ENCODE measurements around the gene GRM7. TPM values are rescaled to one million over a fixed set of nuclear protein-coding genes. Genes with fewer than 3 reads are reported as not detected.

The GRM7 gene
- total RNA-seq, 4 donors from 2014 or later: 0.09 TPM; not detected in 3

DNA sequence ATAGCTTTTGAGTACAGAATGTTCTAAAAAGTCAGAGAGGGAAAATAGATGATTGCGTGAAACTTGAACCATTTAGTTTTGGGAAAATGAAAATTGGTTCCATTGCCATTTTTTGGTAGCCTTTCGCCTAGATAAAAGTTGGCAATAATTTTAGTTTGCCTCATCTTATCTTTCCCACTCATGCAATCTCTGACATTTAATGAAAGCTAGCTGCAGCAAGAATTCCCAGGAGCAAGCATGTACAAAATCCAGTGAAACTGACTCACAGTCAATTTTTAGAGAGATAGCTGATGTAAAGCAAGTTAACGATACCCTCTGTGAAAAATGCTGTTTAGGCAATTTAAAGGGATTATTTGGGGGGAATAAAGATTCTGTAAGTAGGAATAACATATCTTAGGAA lies 797.4 kb downstream of the GRM7 start:
- WGBS, 2 donors: 65 to 70% methylated on average over 3 of the region's 3 CpGs
- DNase-seq: no peak
- intact Hi-C loops (cut with DNase I): no loop called here
- Histone ChIP-seq H3K9me3 (no peaks in the 10 kb centered on the region), H3K36me3 (no peaks in the 10 kb centered on the region), H3K4me3 (no peak overlapping the region), H3K4me1 (no peaks in the 10 kb centered on the region), H3K27me3 (no peaks in the 10 kb centered on the region), H3K27ac (no peak overlapping the region)
- TF ChIP-seq POLR2A (IDR thresholded peaks at IDR 0.05): no peak
- TF ChIP-seq, protein P1, sequence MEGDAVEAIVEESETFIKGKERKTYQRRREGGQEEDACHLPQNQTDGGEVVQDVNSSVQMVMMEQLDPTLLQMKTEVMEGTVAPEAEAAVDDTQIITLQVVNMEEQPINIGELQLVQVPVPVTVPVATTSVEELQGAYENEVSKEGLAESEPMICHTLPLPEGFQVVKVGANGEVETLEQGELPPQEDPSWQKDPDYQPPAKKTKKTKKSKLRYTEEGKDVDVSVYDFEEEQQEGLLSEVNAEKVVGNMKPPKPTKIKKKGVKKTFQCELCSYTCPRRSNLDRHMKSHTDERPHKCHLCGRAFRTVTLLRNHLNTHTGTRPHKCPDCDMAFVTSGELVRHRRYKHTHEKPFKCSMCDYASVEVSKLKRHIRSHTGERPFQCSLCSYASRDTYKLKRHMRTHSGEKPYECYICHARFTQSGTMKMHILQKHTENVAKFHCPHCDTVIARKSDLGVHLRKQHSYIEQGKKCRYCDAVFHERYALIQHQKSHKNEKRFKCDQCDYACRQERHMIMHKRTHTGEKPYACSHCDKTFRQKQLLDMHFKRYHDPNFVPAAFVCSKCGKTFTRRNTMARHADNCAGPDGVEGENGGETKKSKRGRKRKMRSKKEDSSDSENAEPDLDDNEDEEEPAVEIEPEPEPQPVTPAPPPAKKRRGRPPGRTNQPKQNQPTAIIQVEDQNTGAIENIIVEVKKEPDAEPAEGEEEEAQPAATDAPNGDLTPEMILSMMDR (IDR thresholded peaks at IDR 0.05): no peak

DNA sequence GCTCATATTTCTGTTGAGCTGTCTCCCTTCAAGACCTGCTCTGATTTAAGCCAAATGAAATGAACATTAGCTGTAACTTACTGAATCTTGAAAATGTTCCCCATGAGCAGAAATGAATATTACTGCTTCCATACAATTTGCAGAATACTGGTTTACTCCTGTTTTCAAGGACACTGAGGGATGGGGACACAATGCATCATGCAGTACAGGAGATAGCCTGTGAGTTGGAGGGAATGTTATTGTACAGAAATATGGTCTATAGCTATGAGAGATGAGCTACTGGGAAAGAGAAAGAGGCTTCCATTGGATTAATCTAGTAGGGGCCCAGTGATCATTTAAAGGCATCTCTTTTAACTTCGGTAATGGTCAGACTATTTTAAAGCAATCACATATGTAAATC lies 798.2 kb downstream of the GRM7 start:
- no peak for TF ChIP-seq POLR2A (IDR thresholded peaks at IDR 0.05)
- TF ChIP-seq, protein P1 (IDR thresholded peaks at IDR 0.05): no peak
- no peak overlapping the region for H3K4me3 ChIP-seq
- DNase-seq: no peak
- intact Hi-C loops (cut with DNase I): no loop called here
- H3K27ac ChIP-seq: no peak overlapping the region
- no peaks in the 10 kb centered on the region for H3K9me3 ChIP-seq
- no peaks in the 10 kb centered on the region for H3K36me3 ChIP-seq
- H3K27me3 ChIP-seq: no peaks in the 10 kb centered on the region
- H3K4me1 ChIP-seq: no peaks in the 10 kb centered on the region
- WGBS, 2 donors: 86 to 94% methylated on average over 1 of the region's 1 CpG

DNA sequence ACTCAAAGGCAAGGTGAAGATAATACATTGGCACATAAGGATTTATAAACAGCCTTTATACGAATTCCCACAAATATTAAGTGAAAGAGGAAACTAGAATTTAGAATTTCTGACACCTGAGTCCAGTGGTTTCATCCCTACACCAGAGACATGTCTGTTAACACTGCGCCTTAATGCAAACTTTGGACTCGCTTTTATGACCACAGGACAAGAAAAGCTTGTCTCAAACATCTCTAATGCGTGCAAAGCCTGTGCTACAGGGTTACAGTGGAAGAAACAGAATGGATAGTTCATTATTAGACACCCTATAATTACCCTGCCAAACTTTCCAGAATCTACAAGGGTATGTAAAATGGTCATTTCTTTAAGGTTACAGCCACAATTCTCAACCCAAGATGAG lies 802.9 kb downstream of the GRM7 start:
- DNase-seq: no peak
- intact Hi-C loops (cut with DNase I): no loop called here
- no peak overlapping the region for H3K4me3 ChIP-seq
- no peak overlapping the region for H3K27ac ChIP-seq
- no peaks in the 10 kb centered on the region for H3K9me3 ChIP-seq
- TF ChIP-seq, protein P1 (IDR thresholded peaks at IDR 0.05): no peak
- no peak for TF ChIP-seq POLR2A (IDR thresholded peaks at IDR 0.05)
- no peaks in the 10 kb centered on the region for H3K27me3 ChIP-seq
- no peaks in the 10 kb centered on the region for H3K36me3 ChIP-seq
- no peaks in the 10 kb centered on the region for H3K4me1 ChIP-seq
- 74% methylated on average over 4 of the region's 4 CpGs for WGBS, 2 donors

DNA sequence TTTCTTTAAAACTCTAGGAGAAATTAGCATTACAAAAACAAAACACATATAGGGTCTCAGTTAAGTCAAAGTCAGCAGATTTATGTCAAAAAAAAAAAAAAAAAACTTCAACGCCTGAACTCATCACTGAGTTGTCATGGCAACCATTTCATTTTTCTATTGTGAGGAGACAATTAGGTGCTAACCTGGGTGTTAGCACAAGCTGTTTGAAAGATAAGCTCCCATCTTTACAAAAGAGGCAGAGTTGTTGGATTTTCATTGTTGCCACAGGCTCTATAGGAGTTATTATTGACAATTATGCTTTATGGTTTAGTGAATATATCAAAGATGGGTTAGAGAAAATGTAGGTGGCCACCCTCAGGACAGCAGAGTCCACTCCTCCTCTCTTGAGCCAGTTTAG lies 806.9 kb downstream of the GRM7 start:
- Histone ChIP-seq H3K36me3 (no peaks in the 10 kb centered on the region), H3K27me3 (no peaks in the 10 kb centered on the region), H3K4me1 (no peaks in the 10 kb centered on the region), H3K27ac (no peak overlapping the region), H3K4me3 (no peak overlapping the region), H3K9me3 (no peaks in the 10 kb centered on the region)
- no peak for TF ChIP-seq POLR2A (IDR thresholded peaks at IDR 0.05)
- TF ChIP-seq, protein P1 (IDR thresholded peaks at IDR 0.05): no peak
- WGBS, 2 donors: 65 to 66% methylated on average over 1 of the region's 1 CpG
- DNase-seq: no peak
- intact Hi-C loops (cut with DNase I): no loop called here

DNA sequence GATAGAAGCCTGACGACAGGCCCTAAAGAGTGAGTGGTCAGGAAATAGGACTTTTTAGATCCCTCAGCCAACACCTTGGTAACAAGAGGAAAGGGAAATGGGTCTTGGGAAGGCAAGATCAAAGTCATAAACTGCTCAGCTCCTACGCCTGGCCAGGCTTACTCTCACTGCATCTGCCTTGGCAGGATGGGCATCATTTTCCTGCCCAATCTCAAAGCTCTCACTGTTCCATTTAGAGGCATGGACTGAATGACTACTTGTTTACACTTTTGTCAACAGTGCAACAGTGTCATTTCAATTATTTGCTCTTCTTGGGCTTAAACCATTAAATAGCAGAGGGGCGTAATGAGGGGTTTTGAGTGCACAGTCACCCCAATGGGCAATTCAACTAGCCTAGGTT lies 808.7 kb downstream of the GRM7 start:
- Histone ChIP-seq H3K9me3 (no peaks in the 10 kb centered on the region), H3K27me3 (no peaks in the 10 kb centered on the region), H3K27ac (no peak overlapping the region), H3K4me1 (no peaks in the 10 kb centered on the region), H3K36me3 (no peaks in the 10 kb centered on the region), H3K4me3 (no peak overlapping the region)
- intact Hi-C loops (cut with DNase I): no loop called here
- WGBS, 2 donors: 57 to 84% methylated on average over 3 of the region's 3 CpGs
- DNase-seq: no peak
- no peak for TF ChIP-seq POLR2A (IDR thresholded peaks at IDR 0.05)
- TF ChIP-seq, protein P1 (IDR thresholded peaks at IDR 0.05): no peak
